ENCODE data around the gene HHIP.

GRCh38 chr4:144723471-144723870 lies 77.5 kb downstream of the HHIP start:
- TF ChIP-seq POLR2A (IDR thresholded peaks at IDR 0.05), result no peak
- no peak for TF ChIP-seq CTCF (IDR thresholded peaks at IDR 0.05)
